ENCODE results near the gene LONRF2. TPM values are rescaled to one million over a fixed set of nuclear protein-coding genes. Genes with fewer than 3 reads are reported as not detected.

The LONRF2 gene
- total and polyA plus RNA-seq, 2 donors (not counting 1 experiment from before 2014, with no cell fraction given): under 0.01 to 0.01 TPM

GRCh38 chr2:100230754-100231153, 91.5 kb downstream of the LONRF2 start:
- Histone ChIP-seq H3K9ac (ENCODE audit: insufficient read depth, low read length) (no peak overlapping the region), H2AFZ (ENCODE audit: low read length) (no peak overlapping the region), H3K79me2 (ENCODE audit: control insufficient read depth, insufficient read depth, low read length) (no peaks in the 10 kb centered on the region), H3K27ac (ENCODE audit: insufficient read depth, low read length) (no peak overlapping the region), H3K4me3 (replicated peaks in 1 of 4; ENCODE audit: control extremely low read depth in 1 of 4, insufficient read depth in 1 of 4, low read depth in 3 of 4, low read length in 4 of 4) (no peak overlapping the region), H4K20me1 (ENCODE audit: control insufficient read depth, extremely low read depth, insufficient read depth, low read length) (no peaks in the 10 kb centered on the region), H3K9me3 (ENCODE audit: control insufficient read depth, insufficient read depth, low read depth, low read length) (no peaks in the 10 kb centered on the region), H3K27me3 (ENCODE audit: control insufficient read depth, insufficient read depth, low read length) (peaks cover 2% of the 10 kb centered on the region), H3K36me3 (ENCODE audit: control insufficient read depth, insufficient read depth, low read length) (no peaks in the 10 kb centered on the region), H3K4me1 (ENCODE audit: control insufficient read depth, extremely low read depth, insufficient read depth, low read length) (no peaks in the 10 kb centered on the region), H3K4me2 (ENCODE audit: extremely low read depth, insufficient read depth, low read length) (no peak overlapping the region)
- TF ChIP-seq EZH2 (IDR thresholded peaks at IDR 0.05; ENCODE audit: low read length, missing control alignments) (no peak), CTCF (conservative IDR thresholded peaks at IDR 0.05 in 1 of 2, IDR thresholded peaks at IDR 0.05 in 1 of 2; ENCODE audit: low read depth in 1 of 2, low read length in 2 of 2) (no peak)
- peak in 1 of 2 donors; percentile 67 for DNase-seq (ENCODE audit: low read depth in 2 of 2)

GRCh38 chr2:100228967-100229366, 93.3 kb downstream of the LONRF2 start:
- H3K4me1 ChIP-seq (ENCODE audit: control insufficient read depth, extremely low read depth, insufficient read depth, low read length): no peaks in the 10 kb centered on the region
- H3K4me2 ChIP-seq (ENCODE audit: extremely low read depth, insufficient read depth, low read length): no peak overlapping the region
- no peaks in the 10 kb centered on the region for H3K79me2 ChIP-seq (ENCODE audit: control insufficient read depth, insufficient read depth, low read length)
- no peak for DNase-seq (ENCODE audit: low read depth in 2 of 2)
- no peak overlapping the region for H3K9ac ChIP-seq (ENCODE audit: insufficient read depth, low read length)
- H2AFZ ChIP-seq (ENCODE audit: low read length): no peak overlapping the region
- H3K27ac ChIP-seq (ENCODE audit: insufficient read depth, low read length): no peak overlapping the region
- TF ChIP-seq CTCF (conservative IDR thresholded peaks at IDR 0.05 in 1 of 2, IDR thresholded peaks at IDR 0.05 in 1 of 2; ENCODE audit: low read depth in 1 of 2, low read length in 2 of 2) (no peak), EZH2 (IDR thresholded peaks at IDR 0.05; ENCODE audit: low read length, missing control alignments) (no peak)
- H3K36me3 ChIP-seq (ENCODE audit: control insufficient read depth, insufficient read depth, low read length): no peaks in the 10 kb centered on the region
- no peaks in the 10 kb centered on the region for H4K20me1 ChIP-seq (ENCODE audit: control insufficient read depth, extremely low read depth, insufficient read depth, low read length)
- H3K9me3 ChIP-seq (ENCODE audit: control insufficient read depth, insufficient read depth, low read depth, low read length): no peaks in the 10 kb centered on the region
- peaks cover 2% of the 10 kb centered on the region for H3K27me3 ChIP-seq (ENCODE audit: control insufficient read depth, insufficient read depth, low read length)
- no peak overlapping the region for H3K4me3 ChIP-seq (replicated peaks in 1 of 4; ENCODE audit: control extremely low read depth in 1 of 4, insufficient read depth in 1 of 4, low read depth in 3 of 4, low read length in 4 of 4)

- Histone ChIP-seq H3K4me2 (ENCODE audit: extremely low read depth, insufficient read depth, low read length) (no peak overlapping the region), H3K9me3 (ENCODE audit: control insufficient read depth, insufficient read depth, low read depth, low read length) (no peaks in the 10 kb centered on the region), H2AFZ (ENCODE audit: low read length) (no peak overlapping the region), H3K4me3 (replicated peaks in 1 of 4; ENCODE audit: control extremely low read depth in 1 of 4, insufficient read depth in 1 of 4, low read depth in 3 of 4, low read length in 4 of 4) (no peak overlapping the region), H3K36me3 (ENCODE audit: control insufficient read depth, insufficient read depth, low read length) (no peaks in the 10 kb centered on the region), H3K27me3 (ENCODE audit: control insufficient read depth, insufficient read depth, low read length) (peaks cover 2% of the 10 kb centered on the region), H4K20me1 (ENCODE audit: control insufficient read depth, extremely low read depth, insufficient read depth, low read length) (no peaks in the 10 kb centered on the region), H3K79me2 (ENCODE audit: control insufficient read depth, insufficient read depth, low read length) (no peaks in the 10 kb centered on the region), H3K27ac (ENCODE audit: insufficient read depth, low read length) (no peak overlapping the region), H3K9ac (ENCODE audit: insufficient read depth, low read length) (no peak overlapping the region), H3K4me1 (ENCODE audit: control insufficient read depth, extremely low read depth, insufficient read depth, low read length) (no peaks in the 10 kb centered on the region)
- no peak for TF ChIP-seq CTCF (conservative IDR thresholded peaks at IDR 0.05 in 1 of 2, IDR thresholded peaks at IDR 0.05 in 1 of 2; ENCODE audit: low read depth in 1 of 2, low read length in 2 of 2)
- no peak for TF ChIP-seq EZH2 (IDR thresholded peaks at IDR 0.05; ENCODE audit: low read length, missing control alignments)
- no peak for DNase-seq (ENCODE audit: low read depth in 2 of 2)
Observed at GRCh38 chr2:100228415-100228814, 93.9 kb downstream of the LONRF2 start.

Data from fibroblast of lung (primary cell).